ENCODE data around the gene COL1A1.

The COL1A1 gene

GRCh38 chr17:50213026-50214022 is 11.9 kb upstream of the COL1A1 start:
- peak; percentile 40 to 51 for DNase-seq

- no peak for DNase-seq
Measured at GRCh38 chr17:50212121-50212843, 10.9 kb upstream of the COL1A1 start.

DNA sequence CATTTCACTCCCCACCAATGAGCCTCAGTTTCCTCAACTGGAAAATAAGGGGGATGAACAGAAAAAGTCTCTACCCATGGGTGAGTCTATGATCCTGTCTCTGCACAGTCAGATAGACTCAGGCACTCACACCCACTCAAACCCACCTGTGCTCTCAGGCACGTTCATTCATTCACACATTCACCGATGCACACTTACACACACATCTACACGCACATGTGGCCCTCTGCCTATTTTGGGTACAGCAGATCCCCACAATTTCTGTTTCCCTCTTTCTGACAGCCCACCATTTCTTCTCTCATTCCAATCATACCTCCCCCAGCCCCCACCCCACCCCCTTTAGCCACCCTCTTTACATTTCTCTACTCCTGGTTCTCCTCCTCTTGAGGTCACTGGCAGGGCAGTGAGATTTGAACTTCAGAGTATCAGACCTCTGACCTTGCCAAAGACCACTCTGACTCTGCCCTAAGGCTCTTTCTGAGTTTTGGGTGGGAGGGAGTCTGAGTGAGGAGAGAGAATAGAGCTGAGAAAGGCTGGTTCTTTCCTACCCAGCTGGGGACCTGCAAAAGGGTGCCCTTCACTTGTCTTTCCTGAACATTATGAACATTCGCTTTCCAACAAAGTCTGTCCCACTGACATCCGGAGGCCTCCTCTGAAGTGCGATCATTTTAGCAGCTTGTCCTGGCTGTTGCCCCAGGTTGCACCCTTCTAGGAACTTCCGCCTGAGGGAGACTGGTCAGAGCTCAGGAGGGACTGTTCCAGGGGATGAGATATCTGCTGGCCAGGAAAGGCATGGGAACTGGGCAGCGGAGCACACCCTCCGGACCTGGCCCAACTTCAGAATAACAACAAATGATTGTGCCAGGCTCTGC is 10.1 kb upstream of the COL1A1 start:
- DNase-seq = no peak

DNA sequence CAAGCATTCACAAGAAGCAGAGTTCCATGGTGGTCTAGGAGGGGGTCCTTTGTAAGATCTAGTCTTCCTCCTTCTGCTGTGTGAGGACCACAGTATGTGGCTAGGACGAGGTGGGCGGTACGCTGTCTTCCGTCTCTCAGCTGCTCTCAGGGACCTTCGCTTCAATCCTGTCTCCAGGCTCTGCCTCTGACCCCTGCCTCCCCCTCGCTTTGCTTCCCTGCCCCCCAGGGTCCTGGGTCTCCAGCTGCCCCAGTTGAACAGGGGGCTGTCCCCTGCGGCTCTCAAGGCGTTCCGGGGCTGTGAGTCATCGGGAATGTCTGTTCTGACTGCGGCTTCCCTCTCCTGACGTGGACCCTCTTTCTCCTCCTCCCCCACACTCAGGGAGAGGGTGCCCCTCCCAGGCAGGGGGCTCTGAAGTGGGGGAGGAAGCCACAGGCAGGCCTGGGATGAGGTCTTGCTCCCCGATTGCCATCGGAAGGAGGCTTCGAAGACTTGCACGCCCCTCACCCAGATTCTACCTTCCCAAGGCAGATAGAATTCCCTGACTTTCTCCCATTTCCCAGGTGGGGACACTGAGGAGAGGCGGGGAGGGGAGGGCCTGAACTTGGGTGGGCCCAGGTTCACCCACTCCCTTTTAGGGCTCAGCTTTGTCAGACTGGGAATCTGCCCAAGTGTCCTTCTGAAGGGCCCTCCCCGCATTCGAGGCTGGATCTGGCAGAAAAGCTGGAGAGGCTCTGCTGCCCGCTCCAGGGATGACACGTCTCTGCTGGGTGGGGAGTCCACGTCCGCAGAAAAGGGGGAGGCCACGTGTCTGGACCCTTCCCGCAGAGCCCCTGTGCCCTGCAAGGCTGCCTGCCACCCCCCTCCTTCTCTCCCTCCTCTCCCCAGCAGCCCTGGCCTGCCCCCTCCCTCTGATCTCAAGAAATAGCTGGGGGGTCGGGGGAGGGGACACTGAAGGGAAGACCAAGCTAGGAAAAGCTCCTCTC is 9.1 kb upstream of the COL1A1 start:
- no peak for DNase-seq

DNA sequence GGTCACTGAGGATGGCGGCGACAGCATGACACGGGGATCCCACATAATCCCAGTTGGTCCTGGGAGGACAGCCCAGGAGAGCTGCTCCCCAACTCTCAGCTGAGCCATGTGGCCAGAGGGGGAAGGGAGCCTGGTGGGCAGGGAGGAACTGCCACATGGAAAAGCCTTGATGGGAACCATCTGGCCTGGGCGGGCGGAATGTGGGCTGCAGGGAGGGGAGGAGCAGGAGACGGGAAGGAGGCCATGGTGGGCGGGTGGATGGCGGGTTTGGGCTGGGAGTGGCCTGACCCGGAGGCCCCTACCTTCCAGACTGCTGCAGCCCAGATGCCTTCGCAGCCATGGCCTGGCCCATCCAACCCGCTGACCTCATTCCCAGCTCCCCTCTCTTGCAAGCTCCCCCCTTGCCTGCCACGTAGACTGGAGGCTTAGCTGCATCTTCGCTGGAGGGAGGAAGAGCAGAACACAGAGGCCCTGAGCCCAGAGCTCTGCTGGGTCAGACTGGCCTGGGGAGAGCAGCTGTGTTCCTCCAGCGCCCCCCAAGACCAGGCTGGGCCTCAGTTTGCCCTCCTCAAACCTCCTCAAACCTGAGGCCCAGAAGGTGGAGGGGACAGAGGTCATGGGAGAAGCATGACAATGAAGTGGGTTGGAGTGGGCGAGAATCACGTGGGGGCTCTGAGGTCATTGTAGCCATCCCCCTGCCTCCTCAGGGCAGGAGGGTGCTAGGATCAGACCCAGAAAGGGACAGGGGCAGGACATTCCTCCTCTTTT is 8.2 kb upstream of the COL1A1 start:
- DNase-seq = no peak

- no peak for DNase-seq
Measured at GRCh38 chr17:50209133-50209471, 7.7 kb upstream of the COL1A1 start.

- DNase-seq = no peak
Measured at GRCh38 chr17:50208611-50209061, 7.2 kb upstream of the COL1A1 start.

GRCh38 chr17:50207792-50208567 is 6.5 kb upstream of the COL1A1 start:
- no peak for DNase-seq

DNA sequence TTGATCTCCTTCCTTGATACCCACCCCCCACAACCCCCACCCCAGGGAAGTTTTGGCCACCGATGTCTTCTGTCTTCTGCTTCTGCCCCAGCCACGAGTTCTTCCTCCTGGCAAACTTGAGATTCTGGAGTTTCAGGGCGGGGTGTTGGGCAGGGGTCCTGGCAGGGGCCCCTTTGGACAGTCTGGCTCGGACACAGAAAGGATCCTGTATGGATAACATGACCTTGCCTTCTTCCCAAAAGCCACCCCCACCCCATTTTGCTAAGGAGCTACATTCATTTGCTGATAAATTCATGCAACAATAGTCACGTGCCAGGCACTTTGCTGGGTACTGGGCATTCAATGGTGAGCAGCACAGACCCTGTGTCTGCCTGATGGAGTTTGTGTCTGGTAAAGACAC is 5.9 kb upstream of the COL1A1 start:
- DNase-seq = no peak

DNA sequence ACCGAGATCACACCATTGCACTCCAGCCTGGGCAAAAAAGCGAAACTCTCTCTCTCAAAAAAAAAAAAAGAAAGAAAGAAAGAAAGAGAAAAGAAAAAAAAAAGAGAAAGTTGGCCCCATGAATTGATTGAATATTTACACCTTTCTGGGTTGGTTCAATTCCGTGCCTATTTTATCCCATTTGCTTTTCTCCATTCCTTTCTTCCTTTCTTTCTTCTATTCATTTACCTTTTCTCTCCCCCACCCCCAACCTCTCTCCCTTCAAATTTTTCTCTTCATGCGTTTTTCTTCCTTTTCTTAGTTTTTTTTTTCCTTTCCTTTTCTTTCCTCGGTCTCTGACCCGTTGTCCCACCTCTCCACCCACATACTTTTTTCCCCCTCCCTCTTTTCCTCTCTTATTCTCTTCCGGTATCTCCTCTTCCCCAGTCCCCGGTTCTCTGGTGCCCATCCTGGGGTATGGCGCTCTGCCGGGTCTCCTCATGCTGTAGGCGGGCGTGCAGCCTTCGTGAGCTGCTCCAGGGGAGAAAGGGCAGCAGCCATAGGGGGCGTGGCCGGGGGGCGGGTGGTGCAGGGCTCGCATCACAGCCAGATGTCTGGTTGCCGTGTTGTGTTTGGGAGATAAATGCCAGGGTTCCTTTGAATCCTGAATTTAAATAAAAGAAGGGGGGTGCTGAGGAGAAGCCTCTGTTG is 5.3 kb upstream of the COL1A1 start:
- peak in 1 of 2 experiments; percentile 30 for DNase-seq

GRCh38 chr17:50205963-50206505 is 4.6 kb upstream of the COL1A1 start:
- no peak for DNase-seq

DNA sequence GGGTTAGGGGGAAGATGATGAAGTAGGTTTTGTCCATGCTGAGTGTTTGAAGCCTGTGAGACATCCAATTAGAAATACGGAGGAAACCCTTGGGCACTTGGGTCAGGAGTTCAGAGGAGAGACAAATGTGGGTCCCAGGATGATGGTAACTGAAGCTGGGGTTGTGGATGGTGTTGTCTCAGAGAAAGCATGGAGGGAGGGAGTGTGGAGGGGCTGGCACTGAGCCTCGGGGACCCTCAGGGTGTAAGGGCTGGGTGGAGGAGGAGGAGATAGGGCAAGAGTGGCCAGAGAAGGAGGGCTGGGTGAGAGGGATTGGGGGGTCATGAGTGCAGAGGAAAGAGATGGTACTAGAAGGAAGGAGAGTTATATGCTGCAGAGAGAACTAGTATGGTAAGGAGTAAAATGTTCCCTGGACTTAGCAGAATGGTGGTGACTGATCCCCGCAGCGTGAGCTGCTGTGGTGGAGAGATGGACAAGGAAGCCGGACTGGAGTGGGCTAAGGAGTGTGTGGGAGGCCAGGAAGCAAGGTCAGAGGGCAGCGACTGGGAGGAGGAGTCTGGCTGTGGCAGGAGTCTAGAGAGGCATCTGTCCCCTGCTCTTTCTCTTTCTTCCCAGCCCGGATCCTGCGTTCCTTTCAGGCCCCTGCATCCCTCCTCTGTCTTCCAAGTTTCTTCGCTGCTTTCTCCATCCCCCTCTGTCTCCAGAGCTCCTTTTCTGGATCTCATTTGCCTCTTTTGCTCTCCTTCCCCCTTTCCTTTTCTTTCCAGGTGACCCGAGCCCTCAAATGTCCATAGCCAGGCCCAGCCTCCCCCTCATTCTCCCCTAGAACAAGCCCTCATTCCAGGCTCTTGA is 3.9 kb upstream of the COL1A1 start:
- no peak for DNase-seq

DNA sequence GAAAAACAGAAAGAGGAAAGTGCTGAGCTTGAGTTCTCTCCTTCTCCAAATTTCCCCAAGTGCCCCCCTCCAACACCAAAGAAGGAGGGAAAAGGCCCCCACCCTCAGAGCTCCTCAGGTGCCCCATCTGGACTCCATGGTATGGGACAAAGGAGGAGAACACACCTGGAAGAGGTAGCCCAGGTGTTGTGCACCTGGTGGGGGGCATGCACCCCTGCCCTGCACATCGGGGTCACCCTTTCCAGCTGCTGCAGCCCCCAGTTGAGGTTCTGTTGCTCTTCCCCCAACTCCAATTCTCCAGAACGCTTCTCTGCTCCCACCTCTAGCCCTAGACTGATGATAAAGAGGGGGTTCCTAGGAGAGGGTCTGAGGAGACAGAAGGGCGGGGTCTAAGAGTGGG is 3.0 kb upstream of the COL1A1 start:
- no peak for DNase-seq

DNA sequence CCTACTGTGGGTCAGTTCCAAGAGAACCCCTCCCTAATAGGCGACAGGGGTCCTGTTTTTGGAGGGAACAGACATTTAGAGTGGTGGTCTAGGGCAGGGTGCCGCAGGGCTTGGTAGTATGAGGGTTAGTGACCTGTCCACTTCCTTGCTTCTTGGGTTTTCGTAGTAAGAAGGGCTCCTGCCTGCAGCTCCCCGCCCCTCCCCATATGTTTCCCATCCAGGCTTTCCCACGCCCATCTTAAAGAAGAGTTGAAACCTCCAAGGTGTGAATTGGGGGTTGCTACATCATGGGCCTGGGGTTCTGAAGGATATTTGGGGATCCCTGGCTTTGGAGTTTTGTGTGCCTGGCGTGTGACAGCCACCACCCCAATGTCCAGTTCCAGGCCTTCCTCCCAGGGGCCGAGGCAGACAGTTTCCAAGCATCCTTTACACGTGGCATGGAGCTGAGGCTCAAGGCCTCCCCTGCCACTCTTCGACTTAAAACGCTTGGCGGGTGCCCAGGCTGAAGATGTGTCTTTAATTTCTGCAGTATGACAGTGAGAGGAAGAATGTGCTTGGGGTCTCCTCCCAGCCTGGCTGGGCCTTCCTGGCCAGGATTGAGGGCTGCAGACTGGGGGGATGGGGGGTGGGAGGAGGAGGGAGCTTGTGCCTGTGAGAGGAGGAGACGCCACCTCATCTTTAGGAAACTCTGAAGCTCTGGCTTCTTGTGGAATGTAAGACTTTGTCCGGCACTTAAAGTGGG is 2.3 kb upstream of the COL1A1 start:
- DNase-seq = no peak

DNA sequence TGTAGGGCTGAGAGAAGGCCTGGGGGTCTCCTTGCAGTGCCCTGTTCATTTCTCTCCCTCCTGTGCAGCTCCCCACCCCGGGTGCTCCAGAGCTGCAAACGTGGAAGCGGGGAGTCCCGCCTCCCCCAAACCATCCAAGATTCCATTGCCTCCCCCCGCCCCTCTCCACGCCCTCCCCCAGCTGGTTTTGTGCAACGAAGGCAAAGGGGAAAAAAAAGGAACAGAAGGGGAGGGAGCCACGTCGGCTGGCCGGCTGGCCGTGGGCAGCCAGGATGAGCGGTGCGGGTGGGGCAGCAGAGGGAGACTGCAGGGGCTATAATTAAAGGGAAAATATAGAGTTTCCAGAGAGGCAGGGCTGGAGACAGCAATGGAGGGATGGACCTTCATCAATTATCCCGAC is 1.7 kb upstream of the COL1A1 start:
- no peak for DNase-seq

DNA sequence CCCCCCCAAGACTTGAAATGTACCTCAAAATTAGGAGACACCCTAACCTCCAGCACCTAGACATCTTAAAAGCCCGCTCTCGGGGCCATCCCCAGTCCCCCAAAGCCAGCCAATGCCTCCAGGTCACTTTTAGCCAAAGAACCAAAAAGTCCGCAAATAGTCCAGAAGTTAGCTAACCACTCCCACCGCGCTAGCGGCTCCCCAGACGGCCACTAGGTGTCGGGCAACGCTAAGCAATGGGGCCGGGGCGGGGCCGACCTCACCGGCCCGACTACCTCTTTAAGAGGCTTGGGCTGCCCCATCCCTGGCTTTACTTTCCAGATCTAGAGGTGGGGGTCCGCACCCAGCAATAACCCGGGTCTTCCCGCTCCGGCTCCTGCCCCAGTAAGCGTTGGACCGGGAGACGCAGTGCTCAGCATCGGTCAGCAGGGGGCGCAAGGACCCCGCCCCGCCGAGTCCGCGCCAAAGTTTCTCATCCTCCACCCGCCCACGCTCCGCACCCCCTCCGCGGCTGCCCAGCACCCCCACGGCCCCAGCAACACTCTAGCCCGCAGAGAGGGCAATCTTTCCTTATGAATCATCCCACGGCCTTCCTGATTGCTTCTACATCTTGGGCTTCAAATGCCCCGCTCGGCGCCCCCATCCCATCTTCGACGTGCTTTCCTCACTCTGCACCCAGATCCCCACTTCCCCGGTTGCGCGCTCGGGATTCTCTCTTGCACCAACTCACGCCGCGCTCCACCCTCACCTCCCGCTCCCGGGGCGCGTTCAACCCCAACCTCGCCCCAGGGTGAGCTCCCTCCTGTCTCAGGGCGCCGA is 765 bp downstream of the COL1A1 start:
- peak; percentile 83 to 88 for DNase-seq

All from activated CD4-positive, alpha-beta T cell treated with anti-CD3 and anti-CD28 coated beads, Interleukin-2, amount 50 U/mL, for 48 hours (primary cell).